H1 (cell line): ENCODE results near the gene AHDC1. TPM values are rescaled to one million over a fixed set of nuclear protein-coding genes. Genes with fewer than 3 reads are reported as not detected.

Source experiments
- polyA plus RNA-seq, 7 experiments: library from polyadenylated mRNA; depleted of rRNA in 3 of 7; stranded (reverse) in 5 of 7; unstranded in 2 of 7; fragments of >200 nt in 5 of 7; fragments of 200-250 nt in 2 of 7; gene quantifications; 1 replicate in 5 of 7; 2 replicates in 1 of 7; 4 replicates in 1 of 7; pipeline versions ENCODE4 v1.2.1 to v1.2.3, GENCODE V29; 2011 to 2013; ENCODE audit warnings: missing spikeins in 2 of 7, mixed read lengths in 2 of 7
- small RNA-seq: library from polyadenylated mRNA; stranded (forward); fragments of <200 nt; extraction: miRNeasy Mini kit (QIAGEN cat#:217004); gene quantifications from one replicate; pipeline ENCODE3, GENCODE V24; 2013; ENCODE audit not compliant: insufficient read depth
- total RNA-seq: library from RNA; stranded (reverse); fragmentation: NEBNext Ultra II Directional; extraction: Animal tissue kit (Norgen Biotek cat#: 25700); gene quantifications from 2 replicates; pipeline ENCODE4 v1.2.1, GENCODE V29; 2021

Gene AHDC1
- total and polyA plus RNA-seq, 2 of the 8 experiments (the other 6 are each of a cell fraction or from before 2014, with no cell fraction given) = 4.4 to 35.1 TPM

Small RNA genes within 50 kb of the gene (small RNA-seq; reads per million reads assigned to genes)
- not detected for gene AL031729.1

Other genes with a start within 250 kb of the AHDC1 start
- 7.6 and 11.2 TPM in 2 replicates for gene MAP3K6, start 237.2 kb downstream of the AHDC1 start, total RNA-seq
- 7.4 and 10.3 TPM in 2 replicates for gene MAP3K6, start 237.2 kb downstream of the AHDC1 start, polyA plus RNA-seq (2011; rRNA removed)
- gene FCN3, start 229.3 kb downstream of the AHDC1 start, total RNA-seq = 0.30 TPM in 1 of 2 replicates, not detected in the other
- 0.35 and 0.57 TPM in 2 replicates for gene FCN3, start 229.3 kb downstream of the AHDC1 start, polyA plus RNA-seq (2011; rRNA removed)
- 3.3 and 3.8 TPM in 2 replicates for gene CD164L2, start 220.8 kb downstream of the AHDC1 start, total RNA-seq
- 3.3 and 5.5 TPM in 2 replicates for gene CD164L2, start 220.8 kb downstream of the AHDC1 start, polyA plus RNA-seq (2011; rRNA removed)
- 9.4 and 9.9 TPM in 2 replicates for gene GPR3, start 211.5 kb downstream of the AHDC1 start, total RNA-seq
- gene GPR3, start 211.5 kb downstream of the AHDC1 start, polyA plus RNA-seq (2011; rRNA removed) = 26.5 and 34.9 TPM in 2 replicates
- 78.9 and 86.6 TPM in 2 replicates for gene WASF2, start 114.0 kb downstream of the AHDC1 start, total RNA-seq
- 32.1 and 44.3 TPM in 2 replicates for gene WASF2, start 114.0 kb downstream of the AHDC1 start, polyA plus RNA-seq (2011; rRNA removed)
- 0.22 and 0.36 TPM in 2 replicates for gene FGR, start 31.0 kb upstream of the AHDC1 start, total RNA-seq
- gene FGR, start 31.0 kb upstream of the AHDC1 start, polyA plus RNA-seq (2011; rRNA removed) = 0.86 and 0.95 TPM in 2 replicates
- 4.9 and 6.1 TPM in 2 replicates for gene IFI6, start 68.0 kb upstream of the AHDC1 start, total RNA-seq
- 13.0 and 13.2 TPM in 2 replicates for gene IFI6, start 68.0 kb upstream of the AHDC1 start, polyA plus RNA-seq (2011; rRNA removed)
- gene FAM76A, start 121.8 kb upstream of the AHDC1 start, total RNA-seq = 12.8 and 16.2 TPM in 2 replicates
- 2.7 and 3.4 TPM in 2 replicates for gene FAM76A, start 121.8 kb upstream of the AHDC1 start, polyA plus RNA-seq (2011; rRNA removed)
- gene STX12, start 169.1 kb upstream of the AHDC1 start, total RNA-seq = 11.0 and 11.6 TPM in 2 replicates
- gene STX12, start 169.1 kb upstream of the AHDC1 start, polyA plus RNA-seq (2011; rRNA removed) = 3.7 and 3.9 TPM in 2 replicates
- gene PPP1R8, start 226.6 kb upstream of the AHDC1 start, total RNA-seq = 50.5 and 51.8 TPM in 2 replicates
- 33.4 and 37.1 TPM in 2 replicates for gene PPP1R8, start 226.6 kb upstream of the AHDC1 start, polyA plus RNA-seq (2011; rRNA removed)